ENCODE measurements around the gene ZBTB5. TPM values are rescaled to one million over a fixed set of nuclear protein-coding genes. Genes with fewer than 3 reads are reported as not detected.

Gene ZBTB5
- total and polyA plus RNA-seq, 2 donors (not counting 3 experiments of a cell fraction or from before 2014, with no cell fraction given), result 10.0 to 13.7 TPM

DNA sequence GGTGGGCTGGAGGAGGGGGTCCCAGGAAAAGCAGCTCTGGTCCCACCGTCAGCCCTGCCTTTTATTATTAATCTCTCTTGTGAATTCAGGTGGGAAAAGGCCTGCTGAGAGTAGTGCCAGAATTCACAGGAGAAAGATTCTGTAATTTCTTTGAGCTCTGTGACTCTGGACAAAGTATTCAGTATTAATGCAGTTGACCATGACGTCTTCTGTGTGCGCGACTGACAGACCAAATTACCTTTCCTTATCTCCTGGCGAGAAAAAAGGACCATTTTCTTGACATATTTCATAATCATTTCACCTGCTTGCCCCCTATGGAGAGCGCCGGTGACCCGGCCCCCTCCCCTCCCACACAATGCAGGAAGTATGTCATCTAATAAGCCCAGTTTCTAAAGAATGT is 69.6 kb downstream of the ZBTB5 start:
- Histone ChIP-seq H3K36me3 (ENCODE audit: control insufficient read depth in 2 of 2, extremely low read depth in 1 of 2, insufficient read depth in 2 of 2, low read length in 2 of 2) (no peaks in the 10 kb centered on the region), H3K4me2 (ENCODE audit: insufficient read depth, low read length) (no peak overlapping the region), H3K27me3 (ENCODE audit: control insufficient read depth in 2 of 2, insufficient read depth in 2 of 2, low read length in 2 of 2) (peaks cover 2 to 4% of the 10 kb centered on the region in 2 experiments), H4K20me1 (replicated peaks; ENCODE audit: control insufficient read depth, extremely low read depth, insufficient read depth, low read length) (no peaks in the 10 kb centered on the region), H3K9me1 (replicated peaks; ENCODE audit: control insufficient read depth, extremely low read depth, insufficient read depth, low read length) (no peaks in the 10 kb centered on the region), H3K79me2 (ENCODE audit: control insufficient read depth, insufficient read depth, low read length) (no peaks in the 10 kb centered on the region), H3K27ac (ENCODE audit: insufficient read depth, low read depth, low read length) (no peak overlapping the region), H3K4me3 (replicated peaks in 1 of 3; ENCODE audit: insufficient read depth in 1 of 3, low read depth in 1 of 3, low read length in 3 of 3) (no peak overlapping the region), H2AFZ (ENCODE audit: low read depth, low read length) (no peak overlapping the region), H3K4me1 (ENCODE audit: control insufficient read depth, extremely low read depth, insufficient read depth, low read length) (no peaks in the 10 kb centered on the region), H3K9ac (replicated peaks; ENCODE audit: extremely low read depth, insufficient read depth, low read length) (no peak overlapping the region), H3K9me3 (replicated peaks; ENCODE audit: control insufficient read depth, insufficient read depth, low read length) (no peaks in the 10 kb centered on the region)
- DNase-seq (ENCODE audit: low read depth, low spot score) (no peak), FAIRE-seq (no peak)
- intact Hi-C loops (cut with micrococcal nuclease), result no loop called here
- POLR2A ChIA-PET, result no interaction called here
- CTCF ChIA-PET, result interaction anchor here (0.7 to 1.2 kb wide), 3 partner anchors 10 to 16 kb away, joined by 3 read pairs; no protein-coding TSS in a partner anchor
- TF ChIP-seq FOS (IDR thresholded peaks at IDR 0.05; ENCODE audit: borderline replicate concordance, insufficient read depth, low read length), result no peak
- dilution Hi-C loops (cut with MboI; ENCODE audit: extremely low pct_ligation_motif_present, low sequenced_read_pairs), result no loop called here
- no TSS peak for BruUV-seq (replicated peaks)

DNA sequence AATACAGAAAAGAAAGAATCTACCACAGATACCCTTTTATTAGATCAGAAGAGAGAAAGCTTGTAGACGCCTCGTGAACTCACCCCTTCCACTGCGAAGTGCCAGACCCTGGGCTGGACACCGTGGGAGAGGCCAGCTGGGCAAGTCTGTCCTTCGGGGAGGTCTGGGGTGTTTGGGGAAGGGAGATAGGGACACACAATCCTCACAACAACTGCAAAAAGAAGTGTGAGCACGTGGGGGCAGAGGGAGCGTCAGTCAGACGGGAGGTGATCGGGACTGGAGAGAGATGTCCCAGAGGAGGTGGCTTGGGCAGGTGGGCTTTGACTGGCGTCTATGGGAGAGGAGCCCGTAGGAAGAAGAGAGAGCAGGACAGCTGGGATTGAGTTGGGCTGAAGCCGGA is 70.0 kb downstream of the ZBTB5 start:
- TF ChIP-seq FOS (IDR thresholded peaks at IDR 0.05; ENCODE audit: borderline replicate concordance, insufficient read depth, low read length) (no peak), JUN (IDR thresholded peaks at IDR 0.05; ENCODE audit: borderline replicate concordance, insufficient read depth, insufficient read length, low read depth) (no peak), EZH2 (IDR thresholded peaks at IDR 0.05; ENCODE audit: borderline replicate concordance, low read depth, low read length, severe bottlenecking) (no peak), POLR2AphosphoS5 (IDR thresholded peaks at IDR 0.05; ENCODE audit: insufficient read depth, low read depth, low read length) (no peak), MYC (IDR thresholded peaks at IDR 0.05; ENCODE audit: low read depth, low read length) (no peak), POLR2A (IDR thresholded peaks at IDR 0.05; ENCODE audit: low read depth, low read length) (no peak), GATA2 (IDR thresholded peaks at IDR 0.05; ENCODE audit: insufficient read depth, insufficient read length, low read depth, low read length) (no peak)
- TF ChIP-seq, protein P1, sequence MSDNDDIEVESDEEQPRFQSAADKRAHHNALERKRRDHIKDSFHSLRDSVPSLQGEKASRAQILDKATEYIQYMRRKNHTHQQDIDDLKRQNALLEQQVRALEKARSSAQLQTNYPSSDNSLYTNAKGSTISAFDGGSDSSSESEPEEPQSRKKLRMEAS (IDR thresholded peaks at IDR 0.05; ENCODE audit: insufficient read depth, insufficient read length), result no peak
- TF ChIP-seq, protein P2, sequence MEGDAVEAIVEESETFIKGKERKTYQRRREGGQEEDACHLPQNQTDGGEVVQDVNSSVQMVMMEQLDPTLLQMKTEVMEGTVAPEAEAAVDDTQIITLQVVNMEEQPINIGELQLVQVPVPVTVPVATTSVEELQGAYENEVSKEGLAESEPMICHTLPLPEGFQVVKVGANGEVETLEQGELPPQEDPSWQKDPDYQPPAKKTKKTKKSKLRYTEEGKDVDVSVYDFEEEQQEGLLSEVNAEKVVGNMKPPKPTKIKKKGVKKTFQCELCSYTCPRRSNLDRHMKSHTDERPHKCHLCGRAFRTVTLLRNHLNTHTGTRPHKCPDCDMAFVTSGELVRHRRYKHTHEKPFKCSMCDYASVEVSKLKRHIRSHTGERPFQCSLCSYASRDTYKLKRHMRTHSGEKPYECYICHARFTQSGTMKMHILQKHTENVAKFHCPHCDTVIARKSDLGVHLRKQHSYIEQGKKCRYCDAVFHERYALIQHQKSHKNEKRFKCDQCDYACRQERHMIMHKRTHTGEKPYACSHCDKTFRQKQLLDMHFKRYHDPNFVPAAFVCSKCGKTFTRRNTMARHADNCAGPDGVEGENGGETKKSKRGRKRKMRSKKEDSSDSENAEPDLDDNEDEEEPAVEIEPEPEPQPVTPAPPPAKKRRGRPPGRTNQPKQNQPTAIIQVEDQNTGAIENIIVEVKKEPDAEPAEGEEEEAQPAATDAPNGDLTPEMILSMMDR (IDR thresholded peaks at IDR 0.05; ENCODE audit: extremely low read depth in 1 of 2, insufficient read depth in 1 of 2, low read depth in 1 of 2, low read length in 2 of 2), result no peak
- BruUV-seq (replicated peaks), result no TSS peak
- no peaks in the 10 kb centered on the region for H3K9me3 ChIP-seq (replicated peaks; ENCODE audit: control insufficient read depth, insufficient read depth, low read length)
- H3K9ac ChIP-seq (replicated peaks; ENCODE audit: extremely low read depth, insufficient read depth, low read length), result no peak overlapping the region
- no peak overlapping the region for H3K27ac ChIP-seq (ENCODE audit: insufficient read depth, low read depth, low read length)
- no peak overlapping the region for H3K4me2 ChIP-seq (ENCODE audit: insufficient read depth, low read length)
- no peak for DNase-seq (ENCODE audit: low read depth, low spot score)
- no peak overlapping the region for H2AFZ ChIP-seq (ENCODE audit: low read depth, low read length)
- POLR2A ChIA-PET, result no interaction called here
- intact Hi-C loops (cut with micrococcal nuclease) (no loop called here), dilution Hi-C loops (cut with MboI; ENCODE audit: extremely low pct_ligation_motif_present, low sequenced_read_pairs) (no loop called here)
- no peaks in the 10 kb centered on the region for H3K79me2 ChIP-seq (ENCODE audit: control insufficient read depth, insufficient read depth, low read length)
- H3K4me1 ChIP-seq (ENCODE audit: control insufficient read depth, extremely low read depth, insufficient read depth, low read length), result no peaks in the 10 kb centered on the region
- no peaks in the 10 kb centered on the region for H3K36me3 ChIP-seq (ENCODE audit: control insufficient read depth in 2 of 2, extremely low read depth in 1 of 2, insufficient read depth in 2 of 2, low read length in 2 of 2)
- H3K9me1 ChIP-seq (replicated peaks; ENCODE audit: control insufficient read depth, extremely low read depth, insufficient read depth, low read length), result no peaks in the 10 kb centered on the region
- CTCF ChIA-PET, result interaction anchor here (0.7 to 1.2 kb wide), 3 partner anchors 11 to 16 kb away, joined by 3 read pairs; no protein-coding TSS in a partner anchor
- no peak for FAIRE-seq
- no peaks in the 10 kb centered on the region for H4K20me1 ChIP-seq (replicated peaks; ENCODE audit: control insufficient read depth, extremely low read depth, insufficient read depth, low read length)
- peaks cover 2 to 4% of the 10 kb centered on the region in 2 experiments for H3K27me3 ChIP-seq (ENCODE audit: control insufficient read depth in 2 of 2, insufficient read depth in 2 of 2, low read length in 2 of 2)
- no peak overlapping the region for H3K4me3 ChIP-seq (replicated peaks in 1 of 3; ENCODE audit: insufficient read depth in 1 of 3, low read depth in 1 of 3, low read length in 3 of 3)

Measured in endothelial cell of umbilical vein (primary cell).